GM12878 (cell line): ENCODE results near the gene SEPHS1. TPM values are rescaled to one million over a fixed set of nuclear protein-coding genes. Genes with fewer than 3 reads are reported as not detected.

Experiments
- ATAC-seq: fragments of 200-7000 bp; cut with Tn5 transposase; 3 replicates; pipeline ENCODE4 v1.9.1; 2020; ENCODE audit warnings: mild to moderate bottlenecking, moderate library complexity
- BruUV-seq: library from RNA; stranded (reverse); fragments of 400-500 nt; replicated peaks from 2 replicates; lab custom pipeline; 2021; lab: Mats Ljungman, UMichigan
- CTCF ChIA-PET: fragments of 300-600 bp; sonication (Branson Sonifier 250); formaldehyde crosslinking; extraction: SDS; loops from one replicate; lab custom pipeline; 2021; ENCODE audit warnings: inconsistent platforms; lab: Yijun Ruan, JAX
- POLR2A ChIA-PET: fragments of 350-600 bp; formaldehyde crosslinking; extraction: SDS; loops from one replicate; lab custom pipeline; 2021; ENCODE audit warnings: inconsistent platforms; lab: Charles Lee
- RAD21 ChIA-PET: fragments of 300-600 bp; sonication (Branson Sonifier 250); formaldehyde crosslinking; loops from one replicate; lab custom pipeline; 2023; ENCODE audit warnings: antibody characterized with exemption; ENCODE audit not compliant: unreplicated experiment; lab: Charles Lee
- SMC1A ChIA-PET: fragments of 300-600 bp; sonication (Branson Sonifier 250); formaldehyde crosslinking; loops from one replicate; lab custom pipeline; 2023; ENCODE audit not compliant: unreplicated experiment, uncharacterized antibody; lab: Charles Lee
- DNase-seq: peaks from one replicate; pipeline ENCODE4 v3.0.0-alpha.2; 2011; ENCODE audit warnings: low read depth, low spot score
- FAIRE-seq: peaks from 3 replicates; lab custom pipeline; 2011; peaks lifted over from hg19 to GRCh38; lab: Jason Lieb, UNC
- H2AFZ ChIP-seq: 2 replicates; pipeline ENCODE4 v1.6.0; 2011; ENCODE audit warnings: low read depth, low read length, control low read depth; ENCODE audit not compliant: control insufficient read depth
- H3K27ac ChIP-seq: 2 replicates; pipeline ENCODE4 v1.5.1; 2011; ENCODE audit warnings: control low read depth; ENCODE audit not compliant: control insufficient read depth, insufficient read depth
- H3K27me3 ChIP-seq, 2 experiments: replicated peaks in 1 of 2; 2 replicates each; pipeline versions ENCODE4 v1.6.0 to v1.6.1; 2011; ENCODE audit warnings: low read length in 1 of 2; ENCODE audit not compliant: control insufficient read depth in 2 of 2, insufficient read depth in 2 of 2
- H3K36me3 ChIP-seq, 2 experiments: 2 replicates each; pipeline ENCODE4 v1.5.1; 2011; ENCODE audit warnings: low read length in 1 of 2; ENCODE audit not compliant: control insufficient read depth in 2 of 2, insufficient read depth in 2 of 2
- H3K4me1 ChIP-seq: 2 replicates; pipeline ENCODE4 v1.6.1; 2011; ENCODE audit warnings: mild to moderate bottlenecking, low read length, moderate library complexity, mixed read lengths; ENCODE audit not compliant: control insufficient read depth, insufficient read depth
- H3K4me2 ChIP-seq: 2 replicates; pipeline ENCODE4 v1.6.0; 2011; ENCODE audit warnings: control low read depth; ENCODE audit not compliant: control insufficient read depth, insufficient read depth
- H3K4me3 ChIP-seq: fragments of 200-600 bp; sonication (generic); 2 replicates; pipeline ENCODE4 v1.5.1; 2016
- H3K79me2 ChIP-seq: 2 replicates; pipeline ENCODE4 v1.6.0; 2011; ENCODE audit warnings: low read length; ENCODE audit not compliant: control insufficient read depth, insufficient read depth
- H3K9ac ChIP-seq: 2 replicates; pipeline ENCODE4 v1.8.0; 2011; ENCODE audit warnings: low read length, control low read depth, mixed read lengths; ENCODE audit not compliant: control insufficient read depth, insufficient read depth
- H3K9me3 ChIP-seq: replicated peaks from 3 replicates; pipeline ENCODE4 v1.5.1; 2011; ENCODE audit warnings: mild to moderate bottlenecking, low read length; ENCODE audit not compliant: control insufficient read depth, insufficient read depth
- H4K20me1 ChIP-seq: 2 replicates; pipeline ENCODE4 v1.6.0; 2011; ENCODE audit not compliant: control insufficient read depth, insufficient read depth
- CTCF ChIP-seq, 3 experiments: IDR thresholded peaks in 2 of 3; conservative IDR thresholded peaks in 1 of 3; 2 replicates each; pipeline ENCODE4 v1.5.1; 2011; ENCODE audit warnings: low read depth in 3 of 3, low read length in 3 of 3, mild to moderate bottlenecking in 3 of 3, control low read depth in 2 of 3, moderate library complexity in 2 of 3, inconsistent platforms in 1 of 3, mixed read lengths in 1 of 3; ENCODE audit not compliant: control insufficient read depth in 2 of 3, insufficient read depth in 1 of 3; ENCODE audit errors: extremely low read depth in 1 of 3
- FOS ChIP-seq: IDR thresholded peaks from 3 replicates; pipeline ENCODE4 v1.6.1; 2011; ENCODE audit warnings: borderline replicate concordance; ENCODE audit not compliant: insufficient read length; ENCODE audit errors: extremely low read depth
- NFXL1 ChIP-seq: fragments of 450-650 bp; IDR thresholded peaks from 2 replicates; pipeline ENCODE4 v1.6.1; 2017; ENCODE audit warnings: antibody characterized with exemption, mild to moderate bottlenecking, borderline replicate concordance
- ZNF207 ChIP-seq: fragments of 450-650 bp; IDR thresholded peaks from 2 replicates; pipeline ENCODE4 v1.6.1; 2014; ENCODE audit warnings: antibody characterized with exemption, mild to moderate bottlenecking, borderline replicate concordance
- ZNF384 ChIP-seq: IDR thresholded peaks from 2 replicates; pipeline ENCODE4 v1.6.1; 2012; ENCODE audit warnings: low read depth, mild to moderate bottlenecking, low read length, improper control_type of control experiment, borderline replicate concordance
- ZZZ3 ChIP-seq: IDR thresholded peaks from 2 replicates; pipeline ENCODE4 v1.6.1; 2011; ENCODE audit warnings: low read depth; ENCODE audit not compliant: control insufficient read depth, insufficient read length
- whole genome bisulfite sequencing: methylation state at CpG from one replicate; pipeline ENCODE4 v1.1.6; 2016; ENCODE audit warnings: low lambda C conversion rate; ENCODE audit not compliant: insufficient replicate concordance, insufficient coverage; ENCODE audit errors: missing lambda C conversion rate; 5-methylcytosine and 5-hydroxymethylcytosine counted together
- in situ Hi-C: fragments of 300-500 bp; cut with MboI; formaldehyde crosslinking; loops from 9 replicates; pipeline ENCODE4 v1.14.3; 2018; ENCODE audit warnings: mixed read lengths
- intact Hi-C: fragments of 100-400 bp; cut with micrococcal nuclease; formaldehyde crosslinking; loops from one replicate; pipeline ENCODE4 v1.14.2; 2022; ENCODE audit not compliant: unreplicated experiment
- polyA plus RNA-seq, 11 experiments: library from polyadenylated mRNA; depleted of rRNA in 4 of 11; unstranded in 6 of 11; stranded (reverse) in 5 of 11; fragments of >200 nt; fragmentation: Nextera tagmentation in 4 of 11; fragmentation: Illumina TruSeq in 1 of 11; extraction: Ambion mirVana in 4 of 11; extraction: Trizol in 1 of 11; gene quantifications; 1 replicate in 1 of 11; 2 replicates in 10 of 11; pipeline versions ENCODE4 v1.2.1 to v1.2.3, GENCODE V29; 2011 to 2016; ENCODE audit warnings: inconsistent platforms in 2 of 11, missing spikeins in 2 of 11, low read depth in 1 of 11
- total RNA-seq, 4 experiments: library from RNA; depleted of rRNA in 3 of 4; stranded (reverse); fragments of >200 nt in 3 of 4; fragmentation: Illumina TruSeq in 1 of 4; extraction: Trizol in 1 of 4; gene quantifications; 2 replicates each; pipeline versions ENCODE4 v1.2.1 to v1.2.3, GENCODE V29; 2013 to 2021

Gene SEPHS1
- total and polyA plus RNA-seq, 10 of the 15 experiments (the other 5 are each of a cell fraction or from before 2014, with no cell fraction given) = 14.7 to 85.4 (median 48.5) TPM

- TF ChIP-seq CTCF (IDR thresholded peaks at IDR 0.05 in 2 of 3, conservative IDR thresholded peaks at IDR 0.05 in 1 of 3; ENCODE audit: control insufficient read depth in 2 of 3, extremely low read depth in 1 of 3, insufficient read depth in 1 of 3, low read depth in 3 of 3, low read length in 3 of 3) (no peak), ZNF384 (no peak), ZNF207 (no peak), FOS (no peak), NFXL1 (no peak)
Observed at GRCh38 chr10:13376746-13377145, 28.7 kb upstream of the SEPHS1 start (continued).

GRCh38 chr10:13376297-13376696, 28.2 kb upstream of the SEPHS1 start:
- no peak overlapping the region for H3K27ac ChIP-seq
- H3K4me1 ChIP-seq = no peaks in the 10 kb centered on the region
- H3K4me2 ChIP-seq = no peak overlapping the region
- no TSS peak for BruUV-seq
- H3K36me3 ChIP-seq = no peaks in the 10 kb centered on the region
- ChIA-PET CTCF (interaction anchor here (1.0 to 3.2 kb wide), 5 partner anchors 65 to 401 kb away, joined by 3 to 11 read pairs (median 3); no protein-coding TSS in a partner anchor), SMC1A (interaction anchor here (0.6 to 2.0 kb wide), 2 partner anchors 213 to 491 kb away, joined by 4 read pairs; no protein-coding TSS in a partner anchor), POLR2A (no interaction called here), RAD21 (interaction anchor here (0.8 kb wide), 1 partner anchor 160 kb away, joined by 3 read pairs; no protein-coding TSS in a partner anchor)
- FAIRE-seq = no peak
- no peak overlapping the region for H3K4me3 ChIP-seq
- H3K9me3 ChIP-seq = no peaks in the 10 kb centered on the region
- intact Hi-C loops (no loop called here), in situ Hi-C loops (loop anchor here (10.0 kb wide), 1 partner anchor 399 kb away; no protein-coding TSS in a partner anchor)
- no peak for TF ChIP-seq ZZZ3
- no peak overlapping the region for H2AFZ ChIP-seq
- ATAC-seq = no peak
- no peak overlapping the region for H3K9ac ChIP-seq
- no peak for DNase-seq
- H3K79me2 ChIP-seq = no peaks in the 10 kb centered on the region
- no peaks in the 10 kb centered on the region; a peak in 1 of 4 replicates for H3K27me3 ChIP-seq
- 34% methylated on average over 5 of the region's 6 CpGs for WGBS
- H4K20me1 ChIP-seq = no peaks in the 10 kb centered on the region
